Natural killer cell (primary cell): ENCODE measurements around the gene HAPSTR1. TPM values are rescaled to one million over a fixed set of nuclear protein-coding genes. Genes with fewer than 3 reads are reported as not detected.

Experiments
- ATAC-seq, 3 donors: fragments of 150-1000 bp in 2 of 3; fragments of 200-7000 bp in 1 of 3; cut with Tn5 transposase; 1 replicate in 1 of 3; 2 replicates in 2 of 3; pipeline ENCODE4 v1.10.0; 2021; ENCODE audit warnings: mild to moderate bottlenecking in 2 of 3, moderate library complexity in 2 of 3
- DNase-seq, 2 donors: peaks; one replicate each; pipeline versions ENCODE4 v3.0.0 to v3.0.0-alpha.2; 2013 to 2021; ENCODE audit warnings: mixed read lengths in 1 of 2
- H3K27ac ChIP-seq: one replicate; pipeline ENCODE4 v1.5.1; 2013; ENCODE audit warnings: mild to moderate bottlenecking, low read length
- H3K27me3 ChIP-seq: one replicate; pipeline ENCODE4 v1.6.1; 2013; ENCODE audit warnings: low read length; ENCODE audit not compliant: control insufficient read depth, insufficient read depth
- H3K36me3 ChIP-seq: one replicate; pipeline ENCODE4 v1.6.1; 2013; ENCODE audit warnings: low read length; ENCODE audit not compliant: control insufficient read depth, insufficient read depth
- H3K4me1 ChIP-seq: one replicate; pipeline ENCODE4 v1.6.1; 2013; ENCODE audit warnings: low read length; ENCODE audit not compliant: control insufficient read depth, insufficient read depth
- H3K4me3 ChIP-seq: one replicate; pipeline ENCODE4 v1.5.1; 2013; ENCODE audit warnings: low read length
- H3K9me3 ChIP-seq: one replicate; pipeline ENCODE4 v1.6.1; 2013; ENCODE audit warnings: low read length; ENCODE audit not compliant: control insufficient read depth, insufficient read depth
- H3K27ac Mint-ChIP-seq, 2 donors: one replicate each; pipeline ENCODE4 v1.8.0; 2022; ENCODE audit warnings: mild to moderate bottlenecking in 2 of 2, mixed read lengths in 2 of 2, moderate library complexity in 1 of 2
- H3K27me3 Mint-ChIP-seq, 2 donors: one replicate each; pipeline ENCODE4 v1.8.0; 2022; ENCODE audit warnings: low read depth in 2 of 2, mixed read lengths in 2 of 2
- H3K36me3 Mint-ChIP-seq: one replicate; pipeline ENCODE4 v1.8.0; 2022; ENCODE audit warnings: mixed read lengths
- H3K4me1 Mint-ChIP-seq, 2 donors: one replicate each; pipeline ENCODE4 v1.8.0; 2022; ENCODE audit warnings: mixed read lengths in 2 of 2
- H3K4me3 Mint-ChIP-seq: one replicate; pipeline ENCODE4 v1.8.0; 2022; ENCODE audit warnings: mild to moderate bottlenecking, moderate library complexity, mixed read lengths
- H3K9me3 Mint-ChIP-seq, 2 donors: one replicate each; pipeline ENCODE4 v1.8.0; 2022; ENCODE audit warnings: mixed read lengths in 2 of 2
- WGBS: methylation state at CpG from one replicate; pipeline ENCODE4 v1.1.7; 2013; ENCODE audit warnings: missing lambda C conversion rate; ENCODE audit not compliant: insufficient coverage; 5-methylcytosine and 5-hydroxymethylcytosine counted together
- intact Hi-C: fragments of 100-400 bp; cut with micrococcal nuclease; formaldehyde crosslinking; loops from one replicate; pipeline ENCODE4 v1.14.2; 2022
- total RNA-seq, 4 donors: library from RNA; stranded (reverse); fragments of 120-200 nt in 1 of 4; gene quantifications; one replicate each; pipeline versions ENCODE4 v1.2.3 to v1.2.4, GENCODE V29; 2013 to 2022
- TF ChIP-seq, protein P1 (sequence below): fragments of 200-600 bp; IDR thresholded peaks from one replicate; pipeline ENCODE4 v1.8.0; 2022; ENCODE audit warnings: antibody characterized with exemption

Gene HAPSTR1
- total RNA-seq, 3 donors from 2014 or later (not counting 1 experiment from before 2014, with no cell fraction given), result 135 to 145 (median 138) TPM

DNA sequence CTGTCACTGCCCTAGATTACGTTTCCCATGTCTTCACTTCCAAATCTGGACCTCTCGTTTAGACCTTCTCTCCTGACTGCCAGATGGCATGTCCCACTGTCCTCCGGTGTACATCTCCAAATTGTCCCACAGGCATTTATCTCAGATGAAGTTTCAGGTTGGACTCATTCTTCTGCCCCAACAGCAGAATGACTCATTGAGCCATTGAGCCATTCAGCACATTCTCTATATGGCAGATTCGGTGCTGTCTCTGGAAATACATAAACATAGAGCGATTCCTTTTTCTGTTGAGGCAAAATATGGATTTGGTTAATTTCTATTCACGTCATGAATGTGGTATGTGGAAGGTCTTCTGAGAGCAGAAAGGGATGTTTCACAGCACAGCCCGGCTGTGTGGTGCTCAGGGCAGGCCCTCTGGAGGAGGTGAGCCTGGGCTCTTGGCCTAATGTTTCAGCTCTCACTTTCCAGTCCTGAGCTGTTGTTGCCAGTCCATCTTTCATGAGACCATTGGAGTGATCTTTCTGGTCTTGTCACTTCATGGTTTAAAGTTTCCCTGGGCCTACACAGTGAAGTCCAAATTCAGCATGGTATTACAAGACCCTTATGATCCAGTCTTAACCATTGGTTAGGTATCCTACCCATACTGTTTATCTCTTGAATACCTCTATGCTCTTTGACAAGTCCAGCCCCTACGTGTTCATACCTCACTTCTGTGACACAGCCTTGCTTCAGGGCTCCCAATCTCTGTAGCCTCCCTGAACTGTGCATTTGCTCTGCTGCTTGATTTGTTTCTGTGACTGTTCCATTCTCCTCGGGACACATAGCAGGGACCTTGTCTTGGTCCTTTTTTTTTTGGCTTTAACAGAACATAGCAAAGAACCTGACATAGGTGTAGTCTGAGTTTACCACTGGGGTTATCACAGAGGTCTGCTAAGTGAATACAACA lies 15.9 kb downstream of the HAPSTR1 start:
- Mint-ChIP-seq H3K36me3 (peaks cover 28% of the 10 kb centered on the region), H3K4me3 (peak overlapping the region; percentile 70), H3K27ac (peak overlapping the region; percentile 58 to 84), H3K9me3 (no peaks in the 10 kb centered on the region), H3K27me3 (no peaks in the 10 kb centered on the region), H3K4me1 (peaks cover 91 to 92% of the 10 kb centered on the region in 2 donors)
- TF ChIP-seq, protein P1, sequence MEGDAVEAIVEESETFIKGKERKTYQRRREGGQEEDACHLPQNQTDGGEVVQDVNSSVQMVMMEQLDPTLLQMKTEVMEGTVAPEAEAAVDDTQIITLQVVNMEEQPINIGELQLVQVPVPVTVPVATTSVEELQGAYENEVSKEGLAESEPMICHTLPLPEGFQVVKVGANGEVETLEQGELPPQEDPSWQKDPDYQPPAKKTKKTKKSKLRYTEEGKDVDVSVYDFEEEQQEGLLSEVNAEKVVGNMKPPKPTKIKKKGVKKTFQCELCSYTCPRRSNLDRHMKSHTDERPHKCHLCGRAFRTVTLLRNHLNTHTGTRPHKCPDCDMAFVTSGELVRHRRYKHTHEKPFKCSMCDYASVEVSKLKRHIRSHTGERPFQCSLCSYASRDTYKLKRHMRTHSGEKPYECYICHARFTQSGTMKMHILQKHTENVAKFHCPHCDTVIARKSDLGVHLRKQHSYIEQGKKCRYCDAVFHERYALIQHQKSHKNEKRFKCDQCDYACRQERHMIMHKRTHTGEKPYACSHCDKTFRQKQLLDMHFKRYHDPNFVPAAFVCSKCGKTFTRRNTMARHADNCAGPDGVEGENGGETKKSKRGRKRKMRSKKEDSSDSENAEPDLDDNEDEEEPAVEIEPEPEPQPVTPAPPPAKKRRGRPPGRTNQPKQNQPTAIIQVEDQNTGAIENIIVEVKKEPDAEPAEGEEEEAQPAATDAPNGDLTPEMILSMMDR, result no peak
- ATAC-seq (no peak), DNase-seq (no peak)
- peaks cover 47% of the 10 kb centered on the region for H3K4me1 ChIP-seq
- peaks cover 79% of the 10 kb centered on the region for H3K36me3 ChIP-seq
- H3K4me3 ChIP-seq, result no peak overlapping the region
- intact Hi-C loops, result no loop called here
- no peak overlapping the region for H3K27ac ChIP-seq
- H3K27me3 ChIP-seq, result no peaks in the 10 kb centered on the region
- H3K9me3 ChIP-seq, result no peaks in the 10 kb centered on the region
- 86% methylated on average over 9 of the region's 9 CpGs for WGBS

DNA sequence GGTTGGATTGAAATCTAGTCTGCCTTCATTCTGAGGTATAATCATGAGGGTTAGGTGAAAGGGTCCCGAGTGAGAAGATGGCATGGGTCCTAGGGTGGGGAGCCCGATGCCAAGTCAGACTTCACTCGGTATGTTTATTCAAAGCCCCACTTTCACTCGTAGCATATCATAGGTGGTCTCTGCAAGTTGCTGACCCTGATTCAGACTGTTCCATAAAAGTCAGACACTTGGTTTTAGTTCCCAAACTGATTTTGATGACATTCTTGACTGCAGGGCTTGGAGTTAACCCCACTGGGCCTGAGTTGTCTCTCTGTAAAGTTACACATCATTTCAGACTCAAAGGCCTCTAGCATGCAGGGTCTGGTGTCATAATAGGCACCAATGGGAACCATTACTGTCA lies 17.8 kb downstream of the HAPSTR1 start:
- WGBS, result 98% methylated on average over 4 of the region's 4 CpGs
- H3K4me1 Mint-ChIP-seq, result peaks cover 92% of the 10 kb centered on the region in 2 donors
- H3K27me3 Mint-ChIP-seq, result no peaks in the 10 kb centered on the region
- no peaks in the 10 kb centered on the region for H3K27me3 ChIP-seq
- H3K4me1 ChIP-seq, result peaks cover 45% of the 10 kb centered on the region
- peak overlapping the region; percentile 67 to 88 for H3K27ac Mint-ChIP-seq
- no peaks in the 10 kb centered on the region for H3K9me3 ChIP-seq
- peaks cover 18% of the 10 kb centered on the region for H3K36me3 Mint-ChIP-seq
- no peaks in the 10 kb centered on the region for H3K9me3 Mint-ChIP-seq
- H3K4me3 ChIP-seq, result no peak overlapping the region
- H3K4me3 Mint-ChIP-seq, result peak overlapping the region; percentile 71
- no peak overlapping the region for H3K27ac ChIP-seq
- TF ChIP-seq, protein P1, result no peak
- DNase-seq, result no peak
- intact Hi-C loops, result no loop called here
- no peak for ATAC-seq
- H3K36me3 ChIP-seq, result peaks cover 65% of the 10 kb centered on the region

DNA sequence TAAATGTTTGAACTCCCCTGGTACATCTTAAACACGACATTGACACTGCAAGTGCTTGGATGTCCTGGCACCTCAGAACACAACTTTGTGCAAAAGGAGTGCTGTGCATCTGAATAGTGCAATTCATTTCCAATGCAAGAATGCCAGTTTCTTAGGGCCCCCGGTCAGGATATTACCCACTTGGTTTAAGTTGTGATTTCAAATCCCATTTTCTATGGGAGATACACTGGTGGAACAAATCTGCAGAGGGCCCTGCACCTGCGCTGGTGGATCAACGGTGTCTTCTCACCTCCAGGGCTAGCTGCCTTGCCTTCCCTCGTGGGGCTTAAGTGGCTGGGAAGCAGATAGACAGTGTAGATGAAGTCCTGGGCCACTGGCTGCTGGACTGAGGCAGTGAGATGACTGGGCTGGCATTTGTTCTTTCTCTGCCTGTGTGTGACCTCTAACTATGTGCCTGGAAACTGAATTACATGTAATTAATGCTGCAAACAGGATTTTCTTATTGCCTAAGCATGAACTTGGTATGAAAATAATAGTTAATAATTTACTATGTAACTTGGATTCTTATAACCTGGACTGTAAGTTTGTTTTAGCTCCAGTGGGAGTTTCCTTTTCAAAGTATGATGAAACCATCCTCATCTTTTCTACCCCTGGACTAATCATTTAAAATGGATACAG lies 20.9 kb downstream of the HAPSTR1 start:
- Mint-ChIP-seq H3K27ac (peak overlapping the region; percentile 82 to 88), H3K9me3 (no peaks in the 10 kb centered on the region), H3K4me1 (peaks cover 91 to 94% of the 10 kb centered on the region in 2 donors), H3K4me3 (peak overlapping the region; percentile 73), H3K27me3 (no peaks in the 10 kb centered on the region), H3K36me3 (peaks cover under 1% of the 10 kb centered on the region)
- H3K27ac ChIP-seq, result no peak overlapping the region
- no peaks in the 10 kb centered on the region for H3K9me3 ChIP-seq
- intact Hi-C loops, result no loop called here
- ATAC-seq (peak in 1 of 3 donors; percentile 24), DNase-seq (no peak)
- no peaks in the 10 kb centered on the region for H3K27me3 ChIP-seq
- H3K4me1 ChIP-seq, result peaks cover 43% of the 10 kb centered on the region
- peaks cover 48% of the 10 kb centered on the region for H3K36me3 ChIP-seq
- TF ChIP-seq, protein P1, result no peak
- 69% methylated on average over 5 of the region's 5 CpGs for WGBS
- no peak overlapping the region for H3K4me3 ChIP-seq
